OCI-LY3 (cell line): ENCODE measurements around the gene RAD23A.

Experiments
- CTCF ChIP-seq: fragments of 200-600, 300-600 bp; sonication (generic); IDR thresholded peaks from 2 replicates; pipeline ENCODE4 v1.5.1; 2014; ENCODE audit warnings: antibody characterized with exemption, low read length, low read depth
- EZH2phosphoT487 ChIP-seq: fragments of 200-600 bp; shearing (Covaris generic); IDR thresholded peaks from 2 replicates; pipeline ENCODE4 v1.6.1; 2018; ENCODE audit warnings: antibody characterized with exemption, mixed run types, low read depth

GRCh38 chr19:12970070-12970820 is 24.6 kb downstream of the RAD23A start:
- no peak for TF ChIP-seq CTCF
- no peak for TF ChIP-seq EZH2phosphoT487
